Measurements from ENCODE around the gene UBA52.
"Not testable (repeated sequence)": the region's sequence is repeated elsewhere in the genome, so short reads cannot be mapped to it uniquely, and the experiment has no call there.

Gene UBA52

GRCh38 chr19:18537431-18537830 is 34.2 kb upstream of the UBA52 start:
- no peak overlapping the region for H3K27ac ChIP-seq (ENCODE audit: low read length)
- peaks cover 4% of the 10 kb centered on the region for H3K4me1 ChIP-seq (ENCODE audit: control insufficient read depth, insufficient read depth, low read length)
- no peaks in the 10 kb centered on the region for H3K27me3 ChIP-seq (ENCODE audit: control insufficient read depth in 1 of 2, insufficient read depth in 2 of 2, low read length in 2 of 2)
- H3K9ac ChIP-seq (ENCODE audit: low read length in 2 of 2) = no peak overlapping the region
- no peaks in the 10 kb centered on the region for H3K9me3 ChIP-seq (ENCODE audit: control insufficient read depth in 2 of 2, low read length in 2 of 2)
- no peak overlapping the region for H3K4me3 ChIP-seq (ENCODE audit: low read length in 2 of 2)
- peaks cover 36 to 42% of the 10 kb centered on the region in 2 donors for H3K36me3 ChIP-seq (ENCODE audit: control insufficient read depth in 2 of 2, insufficient read depth in 2 of 2, low read length in 2 of 2)

- Histone ChIP-seq H3K36me3 (ENCODE audit: control insufficient read depth in 2 of 2, insufficient read depth in 2 of 2, low read length in 2 of 2) (peaks cover 30 to 36% of the 10 kb centered on the region in 2 donors), H3K9me3 (ENCODE audit: control insufficient read depth in 2 of 2, low read length in 2 of 2) (no peaks in the 10 kb centered on the region), H3K9ac (ENCODE audit: low read length in 2 of 2) (no peak overlapping the region), H3K4me3 (ENCODE audit: low read length in 2 of 2) (no peak overlapping the region), H3K27ac (ENCODE audit: low read length) (no peak overlapping the region), H3K4me1 (ENCODE audit: control insufficient read depth, insufficient read depth, low read length) (peaks cover 6% of the 10 kb centered on the region), H3K27me3 (ENCODE audit: control insufficient read depth in 1 of 2, insufficient read depth in 2 of 2, low read length in 2 of 2) (no peaks in the 10 kb centered on the region)
Observed at GRCh38 chr19:18538115-18538514, 33.5 kb upstream of the UBA52 start.

- H3K27me3 ChIP-seq (ENCODE audit: control insufficient read depth in 1 of 2, insufficient read depth in 2 of 2, low read length in 2 of 2) = no peaks in the 10 kb centered on the region
- H3K4me1 ChIP-seq (ENCODE audit: control insufficient read depth, insufficient read depth, low read length) = peaks cover 11% of the 10 kb centered on the region
- H3K9ac ChIP-seq (ENCODE audit: low read length in 2 of 2) = no peak overlapping the region
- H3K36me3 ChIP-seq (ENCODE audit: control insufficient read depth in 2 of 2, insufficient read depth in 2 of 2, low read length in 2 of 2) = peaks cover 29 to 36% of the 10 kb centered on the region in 2 donors
- no peak overlapping the region for H3K4me3 ChIP-seq (ENCODE audit: low read length in 2 of 2)
- H3K9me3 ChIP-seq (ENCODE audit: control insufficient read depth in 2 of 2, low read length in 2 of 2) = no peaks in the 10 kb centered on the region
- no peak overlapping the region for H3K27ac ChIP-seq (ENCODE audit: low read length)
Observed at GRCh38 chr19:18539372-18539771, 32.3 kb upstream of the UBA52 start.

- peaks cover 11% of the 10 kb centered on the region for H3K4me1 ChIP-seq (ENCODE audit: control insufficient read depth, insufficient read depth, low read length)
- not testable (repeated sequence) for H3K27ac ChIP-seq (ENCODE audit: low read length); H3K9ac ChIP-seq (ENCODE audit: low read length in 2 of 2); H3K27me3 ChIP-seq (ENCODE audit: control insufficient read depth in 1 of 2, insufficient read depth in 2 of 2, low read length in 2 of 2); H3K9me3 ChIP-seq (ENCODE audit: control insufficient read depth in 2 of 2, low read length in 2 of 2); H3K4me3 ChIP-seq (ENCODE audit: low read length in 2 of 2)
- H3K36me3 ChIP-seq (ENCODE audit: control insufficient read depth in 2 of 2, insufficient read depth in 2 of 2, low read length in 2 of 2) = peaks cover 29 to 34% of the 10 kb centered on the region in 2 donors
Observed at GRCh38 chr19:18540200-18540599, 31.5 kb upstream of the UBA52 start.

GRCh38 chr19:18541258-18541991 is 30.2 kb upstream of the UBA52 start:
- Histone ChIP-seq H3K4me3 (ENCODE audit: low read length in 2 of 2) (no peak overlapping the region), H3K36me3 (ENCODE audit: control insufficient read depth in 2 of 2, insufficient read depth in 2 of 2, low read length in 2 of 2) (peaks cover 24 to 25% of the 10 kb centered on the region in 2 donors), H3K4me1 (ENCODE audit: control insufficient read depth, insufficient read depth, low read length) (peaks cover 11% of the 10 kb centered on the region), H3K27ac (ENCODE audit: low read length) (no peak overlapping the region), H3K9me3 (ENCODE audit: control insufficient read depth in 2 of 2, low read length in 2 of 2) (no peaks in the 10 kb centered on the region), H3K9ac (ENCODE audit: low read length in 2 of 2) (no peak overlapping the region), H3K27me3 (ENCODE audit: control insufficient read depth in 1 of 2, insufficient read depth in 2 of 2, low read length in 2 of 2) (no peaks in the 10 kb centered on the region)

GRCh38 chr19:18541992-18542940 is 29.4 kb upstream of the UBA52 start:
- Histone ChIP-seq H3K9ac (ENCODE audit: low read length in 2 of 2) (peak overlapping the region; percentile 82 to 87), H3K4me1 (ENCODE audit: control insufficient read depth, insufficient read depth, low read length) (peaks cover 11% of the 10 kb centered on the region), H3K9me3 (ENCODE audit: control insufficient read depth in 2 of 2, low read length in 2 of 2) (no peaks in the 10 kb centered on the region), H3K36me3 (ENCODE audit: control insufficient read depth in 2 of 2, insufficient read depth in 2 of 2, low read length in 2 of 2) (peaks cover 19 to 22% of the 10 kb centered on the region in 2 donors), H3K27me3 (ENCODE audit: control insufficient read depth in 1 of 2, insufficient read depth in 2 of 2, low read length in 2 of 2) (no peaks in the 10 kb centered on the region), H3K4me3 (ENCODE audit: low read length in 2 of 2) (peak overlapping the region; percentile 56 to 77), H3K27ac (ENCODE audit: low read length) (peak overlapping the region; percentile 70)

GRCh38 chr19:18542941-18543813 is 28.5 kb upstream of the UBA52 start, which contains the start of gene FKBP8:
TSS of gene FKBP8 (minus strand) at chr19:18543573. CDS start at chr19:18541970, 1,603 bp downstream.
- peak within 1 kb of the TSS; percentile 60 to 77 for H3K4me3 ChIP-seq (ENCODE audit: low read length in 2 of 2)
- peaks cover 11% of the 10 kb centered on the region for H3K4me1 ChIP-seq (ENCODE audit: control insufficient read depth, insufficient read depth, low read length)
- H3K9ac ChIP-seq (ENCODE audit: low read length in 2 of 2) = peak within 1 kb of the TSS; percentile 82 to 87
- H3K27me3 ChIP-seq (ENCODE audit: control insufficient read depth in 1 of 2, insufficient read depth in 2 of 2, low read length in 2 of 2) = no peaks in the 10 kb centered on the region
- peaks cover 12 to 22% of the 10 kb centered on the region in 2 donors for H3K36me3 ChIP-seq (ENCODE audit: control insufficient read depth in 2 of 2, insufficient read depth in 2 of 2, low read length in 2 of 2)
- H3K27ac ChIP-seq (ENCODE audit: low read length) = peak within 1 kb of the TSS; percentile 70
- no peaks in the 10 kb centered on the region for H3K9me3 ChIP-seq (ENCODE audit: control insufficient read depth in 2 of 2, low read length in 2 of 2)

- Histone ChIP-seq H3K9ac (ENCODE audit: low read length in 2 of 2) (peak overlapping the region; percentile 68 to 69), H3K4me3 (ENCODE audit: low read length in 2 of 2) (peak overlapping the region; percentile 60 to 69), H3K9me3 (ENCODE audit: control insufficient read depth in 2 of 2, low read length in 2 of 2) (no peaks in the 10 kb centered on the region), H3K27me3 (ENCODE audit: control insufficient read depth in 1 of 2, insufficient read depth in 2 of 2, low read length in 2 of 2) (no peaks in the 10 kb centered on the region), H3K4me1 (ENCODE audit: control insufficient read depth, insufficient read depth, low read length) (peaks cover 11% of the 10 kb centered on the region), H3K36me3 (ENCODE audit: control insufficient read depth in 2 of 2, insufficient read depth in 2 of 2, low read length in 2 of 2) (peaks cover 12 to 20% of the 10 kb centered on the region in 2 donors), H3K27ac (ENCODE audit: low read length) (no peak overlapping the region)
Observed at GRCh38 chr19:18543814-18544475, 27.7 kb upstream of the UBA52 start.

GRCh38 chr19:18551631-18552030 is 20.0 kb upstream of the UBA52 start:
- Histone ChIP-seq H3K27ac (ENCODE audit: low read length) (no peak overlapping the region), H3K36me3 (ENCODE audit: control insufficient read depth in 2 of 2, insufficient read depth in 2 of 2, low read length in 2 of 2) (no peaks in the 10 kb centered on the region), H3K4me3 (ENCODE audit: low read length in 2 of 2) (no peak overlapping the region), H3K9ac (ENCODE audit: low read length in 2 of 2) (no peak overlapping the region), H3K9me3 (ENCODE audit: control insufficient read depth in 2 of 2, low read length in 2 of 2) (no peaks in the 10 kb centered on the region), H3K4me1 (ENCODE audit: control insufficient read depth, insufficient read depth, low read length) (no peaks in the 10 kb centered on the region), H3K27me3 (ENCODE audit: control insufficient read depth in 1 of 2, insufficient read depth in 2 of 2, low read length in 2 of 2) (no peaks in the 10 kb centered on the region)
